Neural cell (in vitro differentiated cells): ENCODE results near the gene ASIC2. TPM values are rescaled to one million over a fixed set of nuclear protein-coding genes. Genes with fewer than 3 reads are reported as not detected.

Source experiments
- H2AFZ ChIP-seq: fragments of 200-600, 300-800 bp; sonication (generic), shearing (Covaris generic); 2 replicates; pipeline ENCODE4 v1.6.0; 2014; ENCODE audit warnings: low read depth, mild to moderate bottlenecking, antibody characterized with exemption, low read length, moderate library complexity
- H3F3A ChIP-seq: fragments of 200-600 bp; shearing (Covaris generic); 2 replicates; pipeline ENCODE4 v1.6.1; 2016; ENCODE audit warnings: mild to moderate bottlenecking, moderate library complexity, mixed read lengths, antibody characterized with exemption, low read length; ENCODE audit not compliant: insufficient read depth, poor library complexity, severe bottlenecking
- H3K27ac ChIP-seq: fragments of 200-600, 300-800 bp; sonication (generic), shearing (Covaris generic); 2 replicates; pipeline ENCODE4 v1.5.1; 2014; ENCODE audit warnings: mild to moderate bottlenecking, low read length, moderate library complexity
- H3K27me3 ChIP-seq: fragments of 300-800, 200-600 bp; sonication (generic), shearing (Covaris generic); 2 replicates; pipeline ENCODE4 v1.6.0; 2014; ENCODE audit warnings: mild to moderate bottlenecking, low read depth, low read length, moderate library complexity; ENCODE audit not compliant: insufficient read depth
- H3K36me3 ChIP-seq: fragments of 300-800, 200-600 bp; sonication (generic), shearing (Covaris generic); 2 replicates; pipeline ENCODE4 v1.5.1; 2014; ENCODE audit warnings: mild to moderate bottlenecking, antibody characterized with exemption, low read length, moderate library complexity; ENCODE audit not compliant: insufficient read depth
- H3K4me2 ChIP-seq: fragments of 300-800, 200-600 bp; sonication (generic), shearing (Covaris generic); 2 replicates; pipeline ENCODE4 v1.6.0; 2014; ENCODE audit warnings: mild to moderate bottlenecking, low read length
- H3K4me3 ChIP-seq: fragments of 300-800, 200-600 bp; sonication (generic), shearing (Covaris generic); 2 replicates; pipeline ENCODE4 v1.5.1; 2014; ENCODE audit warnings: mild to moderate bottlenecking, low read length, moderate library complexity
- H3K79me2 ChIP-seq: fragments of 200-600 bp; shearing (Covaris generic); replicated peaks from 2 replicates; pipeline ENCODE4 v1.6.0; 2014; ENCODE audit warnings: mild to moderate bottlenecking, low read length, moderate library complexity; ENCODE audit not compliant: insufficient read depth
- H3K9ac ChIP-seq: fragments of 300-800, 200-600 bp; sonication (generic), shearing (Covaris generic); 2 replicates; pipeline ENCODE4 v1.6.1; 2016; ENCODE audit warnings: mild to moderate bottlenecking, low read length, mixed read lengths
- H3K9me2 ChIP-seq: fragments of 200-600 bp; shearing (Covaris generic); 2 replicates; pipeline ENCODE4 v1.6.1; 2016; ENCODE audit warnings: mild to moderate bottlenecking, low read length, mixed read lengths; ENCODE audit not compliant: insufficient read depth
- H3K9me3 ChIP-seq: fragments of 200-600, 300-800 bp; sonication (generic), shearing (Covaris generic); 2 replicates; pipeline ENCODE4 v1.6.1; 2016; ENCODE audit warnings: mild to moderate bottlenecking, mixed run types, low read length, moderate library complexity, mixed read lengths
- H4K20me1 ChIP-seq: fragments of 200-600 bp; shearing (Covaris generic); 2 replicates; pipeline ENCODE4 v1.6.1; 2016; ENCODE audit warnings: mild to moderate bottlenecking, mixed run types; ENCODE audit not compliant: insufficient read depth
- EP300 ChIP-seq: fragments of 450-650 bp; conservative IDR thresholded peaks from 2 replicates; pipeline ENCODE4 v1.6.1; 2014; ENCODE audit warnings: antibody characterized with exemption, mild to moderate bottlenecking, moderate library complexity; ENCODE audit not compliant: poor library complexity, severe bottlenecking
- EZH2 ChIP-seq: fragments of 200-600, 300-800 bp; shearing (Covaris generic), sonication (generic); IDR thresholded peaks from 2 replicates; pipeline ENCODE4 v1.6.1; 2014; ENCODE audit warnings: antibody characterized with exemption, low read length, borderline replicate concordance, mild to moderate bottlenecking; ENCODE audit not compliant: insufficient read depth, poor library complexity, severe bottlenecking
- MXI1 ChIP-seq: fragments of 450-650 bp; conservative IDR thresholded peaks from 2 replicates; pipeline ENCODE4 v1.6.1; 2014; ENCODE audit warnings: antibody characterized with exemption, mild to moderate bottlenecking; ENCODE audit not compliant: poor library complexity, severe bottlenecking
- POLR2AphosphoS5 ChIP-seq: IDR thresholded peaks from 2 replicates; pipeline ENCODE4 v1.6.1; 2012
- RAD21 ChIP-seq: fragments of 450-650 bp; conservative IDR thresholded peaks from 2 replicates; pipeline ENCODE4 v1.6.1; 2014; ENCODE audit warnings: antibody characterized with exemption, mild to moderate bottlenecking, moderate library complexity
- REST ChIP-seq: IDR thresholded peaks from 2 replicates; pipeline ENCODE4 v1.6.1; 2012; ENCODE audit warnings: borderline replicate concordance
- SMC3 ChIP-seq: fragments of 450-650 bp; conservative IDR thresholded peaks from 2 replicates; pipeline ENCODE4 v1.6.1; 2014; ENCODE audit warnings: antibody characterized with exemption, mild to moderate bottlenecking, moderate library complexity; ENCODE audit not compliant: poor library complexity
- TAF1 ChIP-seq: IDR thresholded peaks from 2 replicates; pipeline ENCODE4 v1.6.1; 2012; ENCODE audit warnings: low read depth
- polyA plus RNA-seq: library from polyadenylated mRNA; depleted of rRNA; stranded (reverse); fragments of >200 nt; gene quantifications from 2 replicates; pipeline ENCODE4 v1.2.3, GENCODE V29; 2014
- TF ChIP-seq, protein P1 (sequence below): fragments of 450-650 bp; IDR thresholded peaks from 2 replicates; pipeline ENCODE4 v1.5.1; 2014; ENCODE audit warnings: antibody characterized with exemption, mild to moderate bottlenecking, moderate library complexity; ENCODE audit not compliant: poor library complexity, severe bottlenecking

ASIC2 gene
- polyA plus RNA-seq, 1 donor from 2014 or later: 2.4 TPM

- Histone ChIP-seq H3F3A (no peaks in the 10 kb centered on the region), H3K9ac (no peak overlapping the region), H3K4me3 (no peak overlapping the region), H3K9me3 (no peaks in the 10 kb centered on the region), H3K27me3 (no peaks in the 10 kb centered on the region), H3K9me2 (no peaks in the 10 kb centered on the region), H3K27ac (no peak overlapping the region), H3K36me3 (no peaks in the 10 kb centered on the region), H4K20me1 (no peaks in the 10 kb centered on the region), H2AFZ (no peak overlapping the region), H3K4me2 (no peak overlapping the region), H3K79me2 (no peaks in the 10 kb centered on the region)
- TF ChIP-seq SMC3 (no peak), MXI1 (no peak), EP300 (no peak), TAF1 (no peak), REST (no peak), RAD21 (no peak), POLR2AphosphoS5 (no peak), EZH2 (no peak)
- TF ChIP-seq, protein P1, sequence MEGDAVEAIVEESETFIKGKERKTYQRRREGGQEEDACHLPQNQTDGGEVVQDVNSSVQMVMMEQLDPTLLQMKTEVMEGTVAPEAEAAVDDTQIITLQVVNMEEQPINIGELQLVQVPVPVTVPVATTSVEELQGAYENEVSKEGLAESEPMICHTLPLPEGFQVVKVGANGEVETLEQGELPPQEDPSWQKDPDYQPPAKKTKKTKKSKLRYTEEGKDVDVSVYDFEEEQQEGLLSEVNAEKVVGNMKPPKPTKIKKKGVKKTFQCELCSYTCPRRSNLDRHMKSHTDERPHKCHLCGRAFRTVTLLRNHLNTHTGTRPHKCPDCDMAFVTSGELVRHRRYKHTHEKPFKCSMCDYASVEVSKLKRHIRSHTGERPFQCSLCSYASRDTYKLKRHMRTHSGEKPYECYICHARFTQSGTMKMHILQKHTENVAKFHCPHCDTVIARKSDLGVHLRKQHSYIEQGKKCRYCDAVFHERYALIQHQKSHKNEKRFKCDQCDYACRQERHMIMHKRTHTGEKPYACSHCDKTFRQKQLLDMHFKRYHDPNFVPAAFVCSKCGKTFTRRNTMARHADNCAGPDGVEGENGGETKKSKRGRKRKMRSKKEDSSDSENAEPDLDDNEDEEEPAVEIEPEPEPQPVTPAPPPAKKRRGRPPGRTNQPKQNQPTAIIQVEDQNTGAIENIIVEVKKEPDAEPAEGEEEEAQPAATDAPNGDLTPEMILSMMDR: no peak
Measured at GRCh38 chr17:33121272-33121671, 171.8 kb downstream of the ASIC2 start.

DNA sequence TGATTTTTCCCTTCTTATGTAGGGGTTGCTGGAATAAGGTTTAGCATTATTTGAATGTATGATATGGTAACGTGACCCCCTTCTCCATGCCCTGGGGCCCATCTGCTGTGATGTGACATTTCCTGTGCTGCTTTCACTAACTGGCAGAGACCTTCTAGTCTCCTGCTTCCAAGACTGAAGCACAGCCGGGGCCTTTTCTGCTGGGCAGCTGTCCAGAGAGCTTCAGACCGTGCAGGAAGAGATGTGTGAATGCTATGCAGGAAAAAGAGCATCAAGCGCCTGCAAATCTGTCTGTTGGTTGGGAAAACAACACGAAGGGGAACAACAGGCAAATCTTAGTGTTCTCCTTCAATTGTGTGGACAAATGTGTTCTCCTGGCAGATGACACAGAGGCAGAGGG, 173.0 kb downstream of the ASIC2 start:
- Histone ChIP-seq H3K9me2 (no peaks in the 10 kb centered on the region), H3K36me3 (no peaks in the 10 kb centered on the region), H3K4me3 (no peak overlapping the region), H3K9me3 (no peaks in the 10 kb centered on the region), H3K27me3 (no peaks in the 10 kb centered on the region), H3K27ac (no peak overlapping the region), H3K79me2 (no peaks in the 10 kb centered on the region), H3K4me2 (no peak overlapping the region), H2AFZ (no peak overlapping the region), H3K9ac (no peak overlapping the region), H3F3A (no peaks in the 10 kb centered on the region), H4K20me1 (no peaks in the 10 kb centered on the region)
- TF ChIP-seq SMC3 (no peak), REST (no peak), EZH2 (no peak), EP300 (no peak), TAF1 (no peak), POLR2AphosphoS5 (no peak), RAD21 (no peak), MXI1 (no peak)
- TF ChIP-seq, protein P1: no peak
